Stimulated activated CD8-positive, alpha-beta memory T cell treated with anti-CD3 and anti-CD28 coated beads, Interleukin-7, amount 100 ng/mL, for 1 hour (primary cell): Measurements from ENCODE around the gene NEO1.

ENCODE experiments used
- DNase-seq, 2 donors: peaks; one replicate each; pipeline ENCODE4 v3.0.0-alpha.2; 2020; ENCODE audit warnings: low read depth in 2 of 2

NEO1 gene

GRCh38 chr15:73028831-73029451 lies 23.3 kb upstream of the NEO1 start:
- no peak for DNase-seq

GRCh38 chr15:73030122-73030679 lies 22.1 kb upstream of the NEO1 start:
- no peak for DNase-seq

GRCh38 chr15:73031648-73032047 lies 20.6 kb upstream of the NEO1 start:
- DNase-seq: no peak

- no peak for DNase-seq
Measured at GRCh38 chr15:73033611-73034010, 18.7 kb upstream of the NEO1 start.

- DNase-seq: no peak
Measured at GRCh38 chr15:73034221-73034620, 18.0 kb upstream of the NEO1 start.

GRCh38 chr15:73035221-73035620 lies 17.0 kb upstream of the NEO1 start:
- no peak for DNase-seq

- no peak for DNase-seq
Measured at GRCh38 chr15:73038220-73038619, 14.0 kb upstream of the NEO1 start.

GRCh38 chr15:73046073-73046472 lies 6.2 kb upstream of the NEO1 start:
- no peak for DNase-seq

GRCh38 chr15:73047882-73048281 lies 4.4 kb upstream of the NEO1 start:
- no peak for DNase-seq

- DNase-seq: no peak
Measured at GRCh38 chr15:73048624-73049295, 3.5 kb upstream of the NEO1 start.

GRCh38 chr15:73049564-73050215 lies 2.6 kb upstream of the NEO1 start:
- DNase-seq: no peak

GRCh38 chr15:73050561-73051295 lies 1.5 kb upstream of the NEO1 start:
- DNase-seq: no peak

- no peak for DNase-seq
Measured at GRCh38 chr15:73051391-73051806, 864 bp upstream of the NEO1 start.

GRCh38 chr15:73052653-73053397 lies 562 bp downstream of the NEO1 start:
- DNase-seq: no peak

GRCh38 chr15:73053398-73053723 lies 1.1 kb downstream of the NEO1 start:
- no peak for DNase-seq

- DNase-seq: no peak
Measured at GRCh38 chr15:73054417-73054953, 2.2 kb downstream of the NEO1 start.

GRCh38 chr15:73056460-73056859 lies 4.2 kb downstream of the NEO1 start:
- DNase-seq: no peak

- no peak for DNase-seq
Measured at GRCh38 chr15:73058437-73058836, 6.2 kb downstream of the NEO1 start.

GRCh38 chr15:73065114-73065513 lies 12.9 kb downstream of the NEO1 start:
- no peak for DNase-seq

GRCh38 chr15:73069109-73069508 lies 16.8 kb downstream of the NEO1 start:
- DNase-seq: no peak

- DNase-seq: no peak
Measured at GRCh38 chr15:73072894-73073293, 20.6 kb downstream of the NEO1 start.
